LHCN-M2 (cell line): Measurements from ENCODE around the gene SCN8A. TPM values are rescaled to one million over a fixed set of nuclear protein-coding genes. Genes with fewer than 3 reads are reported as not detected.

ENCODE experiments used
- DNase-seq: peaks from one replicate; pipeline ENCODE4 v3.0.0-alpha.2; 2012; ENCODE audit warnings: low read depth
- total RNA-seq: library from RNA; depleted of rRNA; stranded (reverse); fragments of >200 nt; gene quantifications from 2 replicates; pipeline ENCODE4 v1.2.3, GENCODE V29; 2014; rRNA removed

Gene SCN8A
- total RNA-seq, 1 experiment from 2014 or later = 7.2 TPM

DNA sequence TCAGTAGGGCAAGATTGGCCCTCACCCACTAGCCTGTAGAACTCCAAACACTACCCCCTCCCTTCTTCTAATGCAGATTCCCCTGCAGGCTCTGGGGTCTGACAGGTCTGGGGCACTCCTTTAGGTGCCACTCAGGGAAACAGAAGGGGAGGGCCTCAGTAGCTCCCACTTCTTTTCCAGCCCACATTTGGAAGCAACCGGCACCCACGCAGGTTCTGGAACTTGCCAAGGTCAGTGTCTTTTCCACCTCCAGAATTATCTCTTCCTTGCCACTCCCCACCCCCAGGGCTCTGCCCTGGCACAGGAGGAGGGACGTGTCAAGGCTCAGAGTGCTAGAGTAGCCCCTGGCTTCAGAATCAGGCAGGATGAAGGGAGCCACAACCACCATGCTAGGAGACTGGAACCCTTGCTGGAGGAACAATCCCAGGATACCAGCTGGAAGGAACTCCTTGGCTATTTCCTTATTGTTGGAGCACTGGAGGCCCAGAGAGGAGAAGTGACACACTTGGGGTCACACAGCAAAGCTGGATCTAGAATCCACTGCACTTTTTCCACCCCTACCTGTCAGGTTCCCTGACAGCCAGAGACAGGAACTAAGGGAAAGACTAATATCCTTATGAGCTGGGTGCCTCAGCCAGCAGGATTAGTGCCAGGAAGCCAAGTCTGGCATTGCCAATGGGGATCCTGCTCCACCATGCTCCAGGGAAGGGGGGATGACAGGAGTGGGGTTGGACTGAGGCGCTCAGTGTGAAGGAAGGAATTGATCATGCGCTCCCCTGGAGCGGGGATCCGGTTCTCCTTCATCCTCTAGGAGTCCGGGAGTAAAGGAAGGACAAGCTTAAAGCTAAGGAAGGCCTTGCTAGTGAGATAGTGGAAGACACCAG, 259.3 kb downstream of the SCN8A start:
- DNase-seq = no peak

DNA sequence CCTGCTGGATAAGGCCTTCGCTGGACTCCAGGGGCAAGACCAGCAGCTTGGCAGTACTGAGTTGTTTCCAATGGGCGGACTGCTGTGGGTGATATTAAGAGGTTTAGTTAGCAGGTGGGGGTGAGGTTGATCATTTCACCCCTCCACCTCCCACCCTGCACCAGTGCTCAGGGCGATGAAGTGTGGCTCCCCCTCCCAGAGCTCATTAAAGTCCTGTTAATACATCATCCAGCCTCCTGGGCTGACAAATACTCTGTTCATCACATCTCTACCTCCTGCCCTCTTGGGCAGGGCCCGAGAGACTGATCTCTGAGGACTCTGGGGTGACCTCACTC, 259.9 kb downstream of the SCN8A start:
- DNase-seq = no peak

DNA sequence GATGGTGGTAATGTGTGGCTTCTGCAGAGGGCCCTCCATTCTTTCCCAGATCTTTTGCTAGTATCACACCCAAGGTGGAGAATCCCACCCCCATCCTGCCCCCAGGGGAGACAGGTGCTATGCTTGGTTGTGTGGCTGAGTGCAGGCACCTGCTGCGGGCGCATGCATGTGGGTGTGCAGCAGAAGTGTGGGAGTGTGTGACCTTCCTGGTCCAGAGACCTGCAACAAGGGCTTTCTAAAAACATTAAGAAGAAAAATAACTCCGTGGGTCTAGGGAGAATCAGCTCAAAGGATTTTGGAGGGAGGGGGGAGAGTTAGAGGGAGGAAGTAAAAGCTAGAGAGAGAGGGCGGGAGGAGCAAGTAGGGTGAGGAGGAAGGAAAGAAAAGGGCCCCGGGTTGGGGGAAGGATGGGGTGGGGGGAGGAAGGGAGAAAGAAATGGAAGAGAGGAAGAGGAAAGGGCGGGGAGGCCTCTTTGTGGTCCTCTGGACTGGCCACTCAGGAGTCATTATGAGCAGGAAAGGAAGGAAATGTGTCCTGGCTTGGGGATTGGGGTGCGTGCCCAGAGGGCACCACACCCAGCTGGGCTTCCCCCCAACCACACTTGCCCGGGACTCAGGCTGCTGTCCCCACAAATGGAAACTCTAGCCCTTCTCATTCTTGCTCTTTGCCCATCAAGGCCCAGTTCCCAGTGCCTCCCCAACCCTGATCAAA, 260.5 kb downstream of the SCN8A start:
- DNase-seq = no peak

DNA sequence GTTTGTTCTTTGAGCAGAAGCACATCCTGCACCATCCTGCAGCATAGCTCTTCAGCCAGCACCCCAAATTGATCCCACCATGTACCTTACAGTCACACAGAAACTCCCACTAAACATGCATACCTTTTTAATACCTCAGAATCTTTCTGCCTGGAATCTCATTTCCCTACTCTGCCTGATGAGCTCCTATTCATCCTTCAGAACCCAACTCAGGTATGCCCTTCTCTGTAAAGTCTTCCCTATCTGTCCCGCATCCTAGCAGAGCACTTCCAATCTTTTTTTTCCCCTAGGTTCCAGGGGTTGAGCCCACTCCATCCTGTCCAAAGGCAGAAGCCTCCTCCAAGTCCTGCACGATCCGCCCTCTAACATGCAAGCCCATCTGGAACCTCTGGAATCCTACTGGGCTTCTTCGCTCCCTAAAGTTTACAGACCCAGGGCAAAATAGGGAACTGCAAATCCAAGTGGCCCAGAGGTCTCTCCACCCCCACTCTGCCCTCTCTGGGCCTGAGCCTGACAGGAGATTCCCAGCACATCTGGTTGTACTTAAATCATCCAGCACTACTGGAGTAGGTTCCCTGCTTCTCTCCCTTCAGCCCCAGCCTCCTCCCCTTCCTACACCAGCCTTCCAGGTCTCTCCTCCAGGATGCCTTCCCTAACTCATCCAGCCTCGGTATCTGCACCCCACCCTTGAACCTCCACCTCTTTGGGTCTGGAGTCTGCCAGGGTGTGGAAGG, 261.5 kb downstream of the SCN8A start:
- no peak for DNase-seq

DNA sequence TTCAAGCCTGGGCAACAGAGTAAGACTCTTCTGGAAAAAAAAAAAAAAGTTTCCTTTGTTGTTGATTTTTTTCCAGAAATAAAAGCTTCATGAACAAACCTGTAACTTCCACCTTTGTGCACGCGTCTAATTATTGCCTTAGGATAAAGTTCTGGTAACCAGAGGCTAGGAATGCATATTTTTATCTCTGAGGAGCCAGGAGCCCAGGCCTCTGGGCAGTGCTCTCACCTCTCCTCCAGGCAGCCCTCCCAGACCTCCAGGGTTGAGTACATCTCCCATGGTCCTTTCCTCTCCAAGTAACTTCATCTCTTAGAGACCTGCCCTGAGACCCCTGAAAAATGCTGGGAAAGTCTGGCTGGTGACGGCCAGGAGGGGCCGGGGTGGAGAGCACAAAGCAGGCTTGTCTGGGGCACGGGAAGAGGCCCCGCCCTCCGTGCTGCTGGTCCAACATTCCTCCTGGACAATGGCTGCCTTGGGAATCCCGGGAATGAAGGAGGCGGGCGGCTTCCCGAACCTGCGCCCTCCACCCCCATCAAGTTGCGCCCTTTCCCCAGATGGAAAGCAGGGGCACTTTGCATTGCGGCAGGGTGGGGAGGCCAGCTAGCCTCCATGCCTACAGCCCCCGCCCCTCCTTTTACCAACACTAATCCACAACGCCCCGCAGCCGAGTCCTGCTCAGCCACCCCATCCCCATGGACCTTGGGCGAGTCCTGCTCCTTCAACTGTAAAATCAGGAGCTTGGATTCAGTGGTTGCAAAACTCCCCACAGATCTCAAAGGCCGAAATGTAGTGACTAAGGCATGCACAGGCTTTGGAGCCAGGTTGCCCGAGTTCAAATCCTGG, 264.8 kb downstream of the SCN8A start:
- DNase-seq = no peak

DNA sequence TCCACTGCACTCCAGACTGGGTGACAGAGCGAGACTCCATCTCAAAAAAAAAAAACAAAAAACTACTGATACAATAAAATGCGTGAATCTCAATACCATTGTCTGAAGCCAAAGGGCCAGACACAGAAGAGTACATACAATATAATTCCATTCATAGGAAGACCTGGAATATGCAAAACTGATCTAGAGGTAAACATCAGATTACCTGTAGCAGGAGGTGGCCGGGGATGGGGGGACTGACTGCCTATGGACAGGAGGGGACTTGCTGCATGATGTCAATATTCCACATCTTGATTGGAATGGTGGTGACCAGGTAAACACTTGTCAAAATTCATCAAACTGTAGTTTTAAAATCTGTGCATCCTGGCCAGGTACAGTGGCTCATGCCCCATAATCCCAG, 270.0 kb downstream of the SCN8A start:
- DNase-seq = no peak

Other genes starting within 250 kb of the SCN8A start
- not detected in 2 replicates for gene CELA1, start 244.6 kb upstream of the SCN8A start, total RNA-seq
- 0.13 TPM in 1 of 2 replicates, not detected in the other for gene GALNT6, start 199.8 kb upstream of the SCN8A start, total RNA-seq
- gene SLC4A8, start 166.4 kb upstream of the SCN8A start, total RNA-seq = 2.7 and 3.1 TPM in 2 replicates